IPS-20b (cell line): ENCODE results near the gene PDLIM7.

ENCODE experiments used
- H3K27ac ChIP-seq: one replicate; pipeline ENCODE4 v1.5.1; 2013; ENCODE audit warnings: low read length
- H3K27me3 ChIP-seq: 2 replicates; pipeline ENCODE4 v1.6.1; 2013; ENCODE audit warnings: mild to moderate bottlenecking, low read length, inconsistent platforms; ENCODE audit not compliant: insufficient read depth
- H3K36me3 ChIP-seq: 2 replicates; pipeline ENCODE4 v1.6.1; 2013; ENCODE audit warnings: low read depth, mild to moderate bottlenecking, inconsistent platforms, low read length, moderate library complexity; ENCODE audit not compliant: insufficient read depth
- H3K4me1 ChIP-seq: 2 replicates; pipeline ENCODE4 v1.6.1; 2013; ENCODE audit warnings: mild to moderate bottlenecking, control low read depth, inconsistent platforms, low read length, moderate library complexity; ENCODE audit not compliant: insufficient read depth
- H3K4me3 ChIP-seq: 2 replicates; pipeline ENCODE4 v1.5.1; 2013; ENCODE audit warnings: mild to moderate bottlenecking, low read length, inconsistent platforms
- H3K9ac ChIP-seq: 2 replicates; pipeline ENCODE4 v1.6.1; 2013; ENCODE audit warnings: low read depth, mild to moderate bottlenecking, inconsistent platforms, low read length, moderate library complexity
- H3K9me3 ChIP-seq: 2 replicates; pipeline ENCODE4 v1.6.1; 2013; ENCODE audit warnings: mild to moderate bottlenecking, low read depth, low read length, inconsistent platforms; ENCODE audit not compliant: insufficient read depth

The PDLIM7 gene

DNA sequence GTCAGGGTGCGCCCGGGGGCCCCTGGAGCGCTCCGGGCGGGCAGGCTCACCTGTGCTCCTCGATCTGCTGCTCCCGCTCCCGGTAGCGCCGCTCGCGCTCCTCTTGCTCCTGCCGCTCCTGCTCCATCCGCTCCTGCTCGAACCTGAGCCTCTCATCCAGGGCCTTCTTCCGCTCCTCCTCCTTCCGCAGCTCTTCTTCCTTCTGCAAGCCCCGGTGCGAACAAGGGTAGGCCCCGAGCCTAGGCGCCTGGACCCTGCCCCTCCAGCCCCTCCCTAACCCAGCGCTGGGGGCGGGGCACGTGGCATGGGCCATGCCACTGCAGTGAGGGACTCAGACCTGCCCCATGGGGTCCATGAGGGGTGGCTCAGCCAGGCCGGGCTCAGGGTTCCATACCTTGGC is 30.5 kb downstream of the PDLIM7 start:
- no peak overlapping the region for H3K27ac ChIP-seq
- H3K27me3 ChIP-seq: no peaks in the 10 kb centered on the region
- H3K9ac ChIP-seq: no peak overlapping the region
- H3K4me1 ChIP-seq: peaks cover 22% of the 10 kb centered on the region
- no peak overlapping the region for H3K4me3 ChIP-seq
- peaks cover 88% of the 10 kb centered on the region for H3K36me3 ChIP-seq
- H3K9me3 ChIP-seq: no peaks in the 10 kb centered on the region

DNA sequence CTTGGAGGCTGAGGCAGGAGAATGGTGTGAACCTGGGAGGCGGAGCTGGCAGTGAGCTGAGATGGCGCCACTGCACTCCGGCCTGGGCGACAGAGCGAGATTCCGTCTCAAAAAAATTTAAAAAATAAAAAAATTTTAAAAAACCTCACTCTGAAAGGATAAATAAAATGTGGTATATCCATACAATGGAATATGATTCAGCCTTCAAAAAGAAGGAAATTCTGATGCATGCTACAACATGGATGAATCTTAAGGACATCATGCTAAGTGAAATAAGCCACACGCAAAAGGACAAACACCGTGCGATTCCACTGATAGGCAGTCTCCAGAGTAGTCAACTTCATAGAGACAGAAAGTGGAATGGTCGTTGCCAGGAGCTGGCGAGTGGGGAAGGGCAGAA is 32.4 kb downstream of the PDLIM7 start:
- H3K9ac ChIP-seq: no peak overlapping the region
- H3K36me3 ChIP-seq: peaks cover 86% of the 10 kb centered on the region
- no peaks in the 10 kb centered on the region for H3K27me3 ChIP-seq
- no peak overlapping the region for H3K27ac ChIP-seq
- no peak overlapping the region for H3K4me3 ChIP-seq
- H3K4me1 ChIP-seq: peaks cover 8% of the 10 kb centered on the region
- H3K9me3 ChIP-seq: no peaks in the 10 kb centered on the region

- Histone ChIP-seq H3K9me3 (no peaks in the 10 kb centered on the region), H3K4me3 (no peak overlapping the region), H3K4me1 (peaks cover 3% of the 10 kb centered on the region; the same call in 1 of the 2 replicates), H3K36me3 (peaks cover 84% of the 10 kb centered on the region), H3K9ac (no peak overlapping the region), H3K27me3 (no peaks in the 10 kb centered on the region), H3K27ac (no peak overlapping the region)
These were observed 35.3 kb downstream of the PDLIM7 start for GRCh38 chr5:177462021-177462670.

- no peak overlapping the region for H3K4me3 ChIP-seq
- no peak overlapping the region for H3K27ac ChIP-seq
- peaks cover 5% of the 10 kb centered on the region; the same call in 1 of the 2 replicates for H3K4me1 ChIP-seq
- peaks cover 69% of the 10 kb centered on the region for H3K36me3 ChIP-seq
- H3K9me3 ChIP-seq: no peaks in the 10 kb centered on the region
- no peaks in the 10 kb centered on the region for H3K27me3 ChIP-seq
- H3K9ac ChIP-seq: no peak overlapping the region
These were observed 37.4 kb downstream of the PDLIM7 start for GRCh38 chr5:177459819-177460628.

DNA sequence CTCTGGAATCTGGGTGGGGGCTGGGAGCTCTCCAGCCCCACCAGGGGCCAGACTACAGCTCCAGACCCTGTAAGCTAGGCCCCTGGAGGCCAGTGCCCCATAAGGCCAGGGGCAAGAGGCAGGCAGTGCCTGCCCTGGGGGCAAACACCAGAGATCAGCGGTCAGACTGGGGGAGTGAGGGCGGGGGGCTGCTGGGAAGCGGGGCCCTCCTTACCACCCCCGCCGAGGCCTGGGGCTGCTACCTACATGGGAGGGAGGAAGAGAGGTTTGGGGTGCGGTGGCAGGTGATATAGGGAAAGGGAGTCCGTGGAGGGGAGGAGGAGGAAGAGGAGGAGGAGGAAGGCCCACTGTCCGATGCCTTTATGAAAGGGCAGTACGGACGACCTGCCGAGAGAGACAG is 38.0 kb downstream of the PDLIM7 start:
- H3K27me3 ChIP-seq: no peaks in the 10 kb centered on the region
- no peak overlapping the region for H3K4me3 ChIP-seq
- no peaks in the 10 kb centered on the region for H3K9me3 ChIP-seq
- H3K27ac ChIP-seq: no peak overlapping the region
- no peak overlapping the region for H3K9ac ChIP-seq
- H3K4me1 ChIP-seq: peaks cover 5% of the 10 kb centered on the region; the same call in 1 of the 2 replicates
- peaks cover 68% of the 10 kb centered on the region for H3K36me3 ChIP-seq

- Histone ChIP-seq H3K27ac (no peak overlapping the region), H3K27me3 (peaks cover 2% of the 10 kb centered on the region; the same call in 1 of the 2 replicates), H3K4me3 (no peak overlapping the region), H3K9me3 (no peaks in the 10 kb centered on the region), H3K36me3 (peaks cover 68% of the 10 kb centered on the region), H3K4me1 (peaks cover 5% of the 10 kb centered on the region; the same call in 1 of the 2 replicates), H3K9ac (no peak overlapping the region)
These were observed 38.5 kb downstream of the PDLIM7 start for GRCh38 chr5:177458912-177459350.

DNA sequence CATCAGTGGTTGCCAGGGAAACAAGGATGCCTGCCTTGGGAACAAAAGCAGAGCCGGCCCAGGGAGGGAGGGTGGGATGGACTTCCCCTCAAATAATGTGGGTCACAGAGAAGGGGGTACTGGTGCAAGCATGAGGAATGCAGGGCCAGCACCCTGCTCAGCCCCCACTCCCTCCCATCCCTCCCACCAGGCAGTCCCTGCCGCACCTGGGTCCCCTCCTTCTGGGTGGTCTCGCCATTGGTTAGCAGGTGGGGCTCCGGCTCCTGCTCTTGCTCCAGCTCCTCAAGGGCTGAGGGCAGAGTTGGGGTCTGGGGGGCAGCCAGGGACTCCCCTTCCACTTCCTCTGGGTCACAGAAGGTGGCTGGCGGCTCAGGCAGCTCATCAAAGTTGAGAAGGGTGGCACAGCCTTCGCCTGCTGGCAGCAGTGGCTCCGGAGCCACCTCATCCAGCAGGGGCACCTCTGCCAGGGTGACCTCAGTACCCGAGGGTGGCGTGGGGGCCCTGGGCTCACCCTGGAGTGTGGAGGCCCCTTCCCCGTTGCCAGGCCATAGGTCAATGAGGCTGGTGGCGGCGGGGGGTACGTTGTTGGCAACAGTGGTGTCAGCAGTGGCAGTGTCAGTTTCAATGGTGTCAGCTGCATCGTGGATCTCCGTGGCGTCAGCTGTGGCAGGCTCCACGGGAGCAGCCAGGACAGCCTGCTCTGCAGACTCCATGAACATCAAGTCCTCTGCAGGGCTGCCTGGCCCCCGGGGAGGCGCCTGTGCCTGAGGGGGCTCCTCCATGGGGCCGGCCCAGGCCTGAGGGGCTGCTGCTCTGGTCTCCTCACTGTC is 39.3 kb downstream of the PDLIM7 start:
- no peaks in the 10 kb centered on the region for H3K9me3 ChIP-seq
- H3K27ac ChIP-seq: no peak overlapping the region
- H3K9ac ChIP-seq: no peak overlapping the region
- peaks cover 60% of the 10 kb centered on the region for H3K36me3 ChIP-seq
- H3K4me1 ChIP-seq: peaks cover 5% of the 10 kb centered on the region; the same call in 1 of the 2 replicates
- no peak overlapping the region for H3K4me3 ChIP-seq
- H3K27me3 ChIP-seq: peaks cover 11% of the 10 kb centered on the region

- H3K36me3 ChIP-seq: peaks cover 52% of the 10 kb centered on the region
- peaks cover 5% of the 10 kb centered on the region; the same call in 1 of the 2 replicates for H3K4me1 ChIP-seq
- H3K9ac ChIP-seq: no peak overlapping the region
- peak overlapping the region; percentile 29 for H3K27ac ChIP-seq
- no peak overlapping the region for H3K4me3 ChIP-seq
- no peaks in the 10 kb centered on the region for H3K9me3 ChIP-seq
- H3K27me3 ChIP-seq: peaks cover 13% of the 10 kb centered on the region
These were observed 40.2 kb downstream of the PDLIM7 start for GRCh38 chr5:177456976-177457851.

- peaks cover 13% of the 10 kb centered on the region for H3K27me3 ChIP-seq
- no peaks in the 10 kb centered on the region for H3K9me3 ChIP-seq
- H3K4me3 ChIP-seq: no peak overlapping the region
- H3K27ac ChIP-seq: peak overlapping the region; percentile 29
- no peak overlapping the region for H3K9ac ChIP-seq
- H3K36me3 ChIP-seq: peaks cover 46% of the 10 kb centered on the region
- H3K4me1 ChIP-seq: peaks cover 5% of the 10 kb centered on the region; the same call in 1 of the 2 replicates
These were observed 40.8 kb downstream of the PDLIM7 start for GRCh38 chr5:177456591-177456964.

- peaks cover 5% of the 10 kb centered on the region; the same call in 1 of the 2 replicates for H3K4me1 ChIP-seq
- peak overlapping the region; percentile 83 for H3K9ac ChIP-seq
- H3K36me3 ChIP-seq: peaks cover 41% of the 10 kb centered on the region
- no peaks in the 10 kb centered on the region for H3K9me3 ChIP-seq
- H3K27ac ChIP-seq: peak overlapping the region; percentile 55
- H3K27me3 ChIP-seq: peaks cover 13% of the 10 kb centered on the region
- H3K4me3 ChIP-seq: peak overlapping the region; percentile 82
These were observed 41.5 kb downstream of the PDLIM7 start for GRCh38 chr5:177455661-177456590.
